LNCAP (cell line): ENCODE data around the gene TOMM7.

Experiments
- CTCF ChIP-seq: fragments of 450-650 bp; IDR thresholded peaks from 2 replicates; pipeline ENCODE4 v1.5.1; 2017; ENCODE audit warnings: mild to moderate bottlenecking

The TOMM7 gene

GRCh38 chr7:22827563-22827962, 4.9 kb upstream of the TOMM7 start:
- no peak for TF ChIP-seq CTCF

GRCh38 chr7:22826593-22826992, 3.9 kb upstream of the TOMM7 start:
- TF ChIP-seq CTCF = no peak

GRCh38 chr7:22824760-22825159, 2.1 kb upstream of the TOMM7 start:
- TF ChIP-seq CTCF = no peak

GRCh38 chr7:22823142-22823497, 471 bp upstream of the TOMM7 start:
- no peak for TF ChIP-seq CTCF

GRCh38 chr7:22821702-22822485, 755 bp downstream of the TOMM7 start:
- no peak for TF ChIP-seq CTCF

GRCh38 chr7:22819476-22819875, 3.2 kb downstream of the TOMM7 start:
- TF ChIP-seq CTCF = no peak

GRCh38 chr7:22814261-22815208, 8.1 kb downstream of the TOMM7 start:
- TF ChIP-seq CTCF = no peak
